CD4-positive, alpha-beta memory T cell (primary cell): Measurements from ENCODE around the gene APOC3. TPM values are rescaled to one million over a fixed set of nuclear protein-coding genes. Genes with fewer than 3 reads are reported as not detected.
A peak's percentile ranks its signal among the peaks of the same experiment; 100 is the strongest.
"Not testable (repeated sequence)": the region's sequence is repeated elsewhere in the genome, so short reads cannot be mapped to it uniquely, and the experiment has no call there.

Experiments used
- CTCF ChIA-PET: fragments of 350-600 bp; sonication (Branson Sonifier 250); formaldehyde crosslinking; loops from one replicate; lab custom pipeline; 2021; ENCODE audit warnings: inconsistent platforms; ENCODE audit not compliant: partially characterized antibody; lab: Charles Lee
- POLR2A ChIA-PET: fragments of 350-600 bp; sonication (Branson Sonifier 250); formaldehyde crosslinking; loops from one replicate; lab custom pipeline; 2021; ENCODE audit not compliant: partially characterized antibody; lab: Charles Lee
- DNase-seq, 5 donors: peaks; one replicate each; pipeline versions ENCODE4 v3.0.0 to v3.0.0-alpha.2; 2020 to 2022; ENCODE audit warnings: mixed read lengths in 1 of 5
- H3K27ac ChIP-seq: one replicate; pipeline ENCODE4 v1.7.0; 2013; ENCODE audit warnings: low read depth, low read length
- H3K27me3 ChIP-seq: 2 replicates; pipeline ENCODE4 v1.7.0; 2013; ENCODE audit warnings: mild to moderate bottlenecking, low read length, moderate library complexity; ENCODE audit not compliant: insufficient read depth
- H3K36me3 ChIP-seq: 2 replicates; pipeline ENCODE4 v1.7.0; 2013; ENCODE audit warnings: mild to moderate bottlenecking, low read length, moderate library complexity; ENCODE audit not compliant: insufficient read depth
- H3K4me1 ChIP-seq: 2 replicates; pipeline ENCODE4 v1.7.0; 2013; ENCODE audit warnings: mild to moderate bottlenecking, low read length, moderate library complexity; ENCODE audit not compliant: insufficient read depth
- H3K4me3 ChIP-seq, 2 donors: one replicate each; pipeline ENCODE4 v1.7.0; 2013; ENCODE audit warnings: low read length in 2 of 2, mild to moderate bottlenecking in 1 of 2
- H3K9me3 ChIP-seq, 2 donors: one replicate each; pipeline ENCODE4 v1.7.0; 2013; ENCODE audit warnings: low read length in 2 of 2, control low read depth in 1 of 2; ENCODE audit not compliant: control insufficient read depth in 1 of 2
- H3K27ac Mint-ChIP-seq, 7 donors: one replicate each; pipeline ENCODE4 v1.8.0; 2020 to 2021; ENCODE audit warnings: mixed read lengths in 7 of 7, mild to moderate bottlenecking in 6 of 7, inconsistent platforms in 3 of 7, moderate library complexity in 3 of 7
- H3K27me3 Mint-ChIP-seq, 2 donors: one replicate each; pipeline ENCODE4 v1.8.0; 2020 to 2021; ENCODE audit warnings: mixed read lengths in 2 of 2
- H3K36me3 Mint-ChIP-seq, 2 donors: one replicate each; pipeline ENCODE4 v1.8.0; 2020 to 2021; ENCODE audit warnings: mixed read lengths in 2 of 2, inconsistent platforms in 1 of 2, mild to moderate bottlenecking in 1 of 2
- H3K4me1 Mint-ChIP-seq, 4 donors: one replicate each; pipeline ENCODE4 v1.8.0; 2020 to 2021; ENCODE audit warnings: mixed read lengths in 4 of 4, mild to moderate bottlenecking in 1 of 4
- H3K4me3 Mint-ChIP-seq, 8 donors: one replicate each; pipeline ENCODE4 v1.8.0; 2020 to 2021; ENCODE audit warnings: mixed read lengths in 8 of 8, mild to moderate bottlenecking in 7 of 8, moderate library complexity in 6 of 8, inconsistent platforms in 3 of 8
- H3K9me3 Mint-ChIP-seq, 8 donors: one replicate each; pipeline ENCODE4 v1.8.0; 2020 to 2021; ENCODE audit warnings: mixed read lengths in 8 of 8, mild to moderate bottlenecking in 5 of 8, inconsistent platforms in 3 of 8, moderate library complexity in 1 of 8
- intact Hi-C: fragments of 100-400 bp; cut with micrococcal nuclease; formaldehyde crosslinking; loops from one replicate; pipeline ENCODE4 v1.15.1; 2023
- polyA plus RNA-seq, 2 donors: library from polyadenylated mRNA; unstranded; fragments of 300-500 nt; fragmentation: Illumina TruSeq; gene quantifications; one replicate each; pipeline ENCODE4 v1.2.3, GENCODE V29; 2021
- total RNA-seq, 2 experiments: library from RNA; stranded (reverse); gene quantifications; one replicate each; pipeline ENCODE4 v1.2.3, GENCODE V29; 2021

The APOC3 gene
- total and polyA plus RNA-seq, 4 experiments from 2014 or later, result not detected

GRCh38 chr11:116830184-116830912 lies 641 bp downstream of the APOC3 start:
- Mint-ChIP-seq H3K27ac (no peak overlapping the region), H3K36me3 (no peaks in the 10 kb centered on the region), H3K4me1 (peaks cover 0 to 6% (median under 1%) of the 10 kb centered on the region in 4 donors), H3K4me3 (no peak overlapping the region), H3K27me3 (no peaks in the 10 kb centered on the region), H3K9me3 (no peaks in the 10 kb centered on the region)
- DNase-seq, result no peak
- Histone ChIP-seq H3K4me3 (no peak overlapping the region), H3K4me1 (peaks cover 5% of the 10 kb centered on the region), H3K36me3 (no peaks in the 10 kb centered on the region), H3K27me3 (no peaks in the 10 kb centered on the region), H3K27ac (no peak overlapping the region), H3K9me3 (no peaks in the 10 kb centered on the region)
- POLR2A ChIA-PET, result interaction anchor here (0.5 kb wide), 1 partner anchor 15 kb away, joined by 3 read pairs; no protein-coding TSS in a partner anchor
- intact Hi-C loops, result no loop called here
- CTCF ChIA-PET, result interaction anchor here (0.9 to 1.0 kb wide), 2 partner anchors 39 to 275 kb away, joined by 3 to 4 read pairs; partner anchors contain the start of gene APOA5

GRCh38 chr11:116831790-116832349 lies 2.2 kb downstream of the APOC3 start:
- no peaks in the 10 kb centered on the region for H3K36me3 ChIP-seq
- intact Hi-C loops, result no loop called here
- peaks cover 15% of the 10 kb centered on the region for H3K4me1 ChIP-seq
- no peaks in the 10 kb centered on the region for H3K9me3 Mint-ChIP-seq
- no peaks in the 10 kb centered on the region for H3K27me3 Mint-ChIP-seq
- no peak for DNase-seq
- CTCF ChIA-PET, result interaction anchor here (10.0 kb wide), 1 partner anchor 41 kb away, joined by 189 read pairs; the partner anchor contains the start of genes APOA5 and ZPR1
- no peak overlapping the region for H3K27ac ChIP-seq
- H3K27ac Mint-ChIP-seq, result no peak overlapping the region
- no peak overlapping the region for H3K4me3 ChIP-seq
- H3K27me3 ChIP-seq, result no peaks in the 10 kb centered on the region
- H3K4me3 Mint-ChIP-seq, result no peak overlapping the region
- no peaks in the 10 kb centered on the region for H3K36me3 Mint-ChIP-seq
- POLR2A ChIA-PET, result no interaction called here
- peaks cover 2 to 16% (median 7%) of the 10 kb centered on the region in 4 donors for H3K4me1 Mint-ChIP-seq
- no peaks in the 10 kb centered on the region for H3K9me3 ChIP-seq

- no peaks in the 10 kb centered on the region for H3K9me3 ChIP-seq
- H3K36me3 ChIP-seq, result no peaks in the 10 kb centered on the region
- peaks cover 15% of the 10 kb centered on the region for H3K4me1 ChIP-seq
- Mint-ChIP-seq H3K4me1 (peaks cover 2 to 16% (median 7%) of the 10 kb centered on the region in 4 donors), H3K27ac (peak overlapping the region in 2 of 7 donors; percentile 23 to 56), H3K36me3 (no peaks in the 10 kb centered on the region), H3K4me3 (no peak overlapping the region), H3K27me3 (no peaks in the 10 kb centered on the region), H3K9me3 (no peaks in the 10 kb centered on the region)
- H3K27ac ChIP-seq, result no peak overlapping the region
- ChIA-PET CTCF (interaction anchor here (10.0 kb wide), 1 partner anchor 41 kb away, joined by 189 read pairs; the partner anchor contains the start of genes APOA5 and ZPR1), POLR2A (interaction anchor here (1.9 kb wide), 1 partner anchor 46 kb away, joined by 7 read pairs; no protein-coding TSS in a partner anchor)
- no peak for DNase-seq
- intact Hi-C loops, result no loop called here
- no peaks in the 10 kb centered on the region for H3K27me3 ChIP-seq
- no peak overlapping the region for H3K4me3 ChIP-seq
Measured at GRCh38 chr11:116832350-116833290, 2.9 kb downstream of the APOC3 start.

- H3K9me3 Mint-ChIP-seq, result no peaks in the 10 kb centered on the region
- H3K9me3 ChIP-seq, result no peaks in the 10 kb centered on the region
- no peaks in the 10 kb centered on the region for H3K27me3 ChIP-seq
- intact Hi-C loops, result no loop called here
- peaks cover 2 to 16% (median 7%) of the 10 kb centered on the region in 4 donors for H3K4me1 Mint-ChIP-seq
- ChIA-PET CTCF (interaction anchor here (1.3 to 10.0 kb wide), 2 partner anchors 11 to 42 kb away, joined by 3 to 189 read pairs; partner anchors contain the start of genes APOA4, APOA5 and ZPR1), POLR2A (interaction anchor here (1.9 kb wide), 1 partner anchor 47 kb away, joined by 7 read pairs; no protein-coding TSS in a partner anchor)
- H3K4me3 Mint-ChIP-seq, result peak overlapping the region in 1 of 8 donors; percentile 35
- no peak overlapping the region for H3K4me3 ChIP-seq
- H3K36me3 ChIP-seq, result no peaks in the 10 kb centered on the region
- peak overlapping the region in 1 of 7 donors; percentile 15 for H3K27ac Mint-ChIP-seq
- H3K27ac ChIP-seq, result no peak overlapping the region
- H3K27me3 Mint-ChIP-seq, result no peaks in the 10 kb centered on the region
- peaks cover 15% of the 10 kb centered on the region for H3K4me1 ChIP-seq
- no peak for DNase-seq
- no peaks in the 10 kb centered on the region for H3K36me3 Mint-ChIP-seq
Measured at GRCh38 chr11:116833491-116833815, 3.7 kb downstream of the APOC3 start.

GRCh38 chr11:116833816-116834534 lies 4.3 kb downstream of the APOC3 start:
- Histone ChIP-seq H3K4me1 (peaks cover 15% of the 10 kb centered on the region), H3K9me3 (no peaks in the 10 kb centered on the region), H3K4me3 (no peak overlapping the region), H3K27ac (no peak overlapping the region), H3K27me3 (no peaks in the 10 kb centered on the region), H3K36me3 (no peaks in the 10 kb centered on the region)
- H3K9me3 Mint-ChIP-seq, result no peaks in the 10 kb centered on the region
- H3K36me3 Mint-ChIP-seq, result no peaks in the 10 kb centered on the region
- peak overlapping the region in 3 of 8 donors; percentile 17 to 68 (median 47) for H3K4me3 Mint-ChIP-seq
- H3K27ac Mint-ChIP-seq, result no peak overlapping the region
- H3K27me3 Mint-ChIP-seq, result no peaks in the 10 kb centered on the region
- intact Hi-C loops, result no loop called here
- ChIA-PET POLR2A (interaction anchor here (1.9 kb wide), 1 partner anchor 47 kb away, joined by 7 read pairs; no protein-coding TSS in a partner anchor), CTCF (interaction anchor here (0.7 to 10.0 kb wide), 6 partner anchors 11 to 272 kb away, joined by 3 to 189 read pairs (median 11); partner anchors contain the start of genes APOA4, APOA5 and ZPR1)
- DNase-seq, result no peak
- H3K4me1 Mint-ChIP-seq, result peaks cover 2 to 16% (median 7%) of the 10 kb centered on the region in 4 donors

- H3K27ac Mint-ChIP-seq, result peak overlapping the region in 1 of 7 donors; percentile 85
- H3K4me1 ChIP-seq, result peaks cover 15% of the 10 kb centered on the region
- H3K27ac ChIP-seq, H3K27me3 ChIP-seq, H3K27me3 Mint-ChIP-seq, DNase-seq, intact Hi-C loops, H3K4me3 ChIP-seq, H3K9me3 Mint-ChIP-seq, H3K36me3 ChIP-seq, H3K9me3 ChIP-seq, H3K36me3 Mint-ChIP-seq: not testable (repeated sequence)
- H3K4me1 Mint-ChIP-seq, result peaks cover 2 to 16% (median 8%) of the 10 kb centered on the region in 4 donors
- H3K4me3 Mint-ChIP-seq, result peak overlapping the region; percentile 4 to 79 (median 58)
- CTCF ChIA-PET, result interaction anchor here (0.7 to 10.0 kb wide), 8 partner anchors 12 to 272 kb away, joined by 3 to 189 read pairs (median 8); partner anchors contain the start of genes APOA4, APOA5 and ZPR1
- POLR2A ChIA-PET, result interaction anchor here (1.3 to 3.3 kb wide), 6 partner anchors 18 to 102 kb away, joined by 4 to 103 read pairs (median 15); partner anchors contain the start of genes APOA5 and ZPR1
Measured at GRCh38 chr11:116834535-116835041, 4.9 kb downstream of the APOC3 start.
